Heart left ventricle (tissue), 16 donors: ENCODE results near the gene MKI67. TPM values are rescaled to one million over a fixed set of nuclear protein-coding genes. Genes with fewer than 3 reads are reported as not detected.

ENCODE experiments used
- ATAC-seq, 4 donors: fragments of 200-7000 bp; cut with Tn5 transposase; one replicate each; pipeline ENCODE4 v1.9.1; 2020 to 2022; ENCODE audit warnings: moderate library complexity in 4 of 4, mild to moderate bottlenecking in 3 of 4, moderate number of reproducible peaks in 1 of 4
- DNase-seq, 5 donors: peaks; one replicate each; pipeline ENCODE4 v3.0.0-alpha.2; 2020
- H3K27ac ChIP-seq, 12 donors: fragments of 200-600 bp; sonication (generic) in 4 of 12; one replicate each; pipeline versions ENCODE4 v1.5.0 to v1.8.0; 2016 to 2022; ENCODE audit warnings: mild to moderate bottlenecking in 2 of 12
- H3K27me3 ChIP-seq, 9 donors: fragments of 200-600 bp; sonication (generic) in 2 of 9; one replicate each; pipeline versions ENCODE4 v1.5.1 to v1.8.0; 2016 to 2022; ENCODE audit warnings: mild to moderate bottlenecking in 3 of 9
- H3K36me3 ChIP-seq, 9 donors: fragments of 200-600 bp; sonication (generic) in 2 of 9; one replicate each; pipeline versions ENCODE4 v1.5.0 to v1.8.0; 2018 to 2022; ENCODE audit warnings: mild to moderate bottlenecking in 2 of 9
- H3K4me1 ChIP-seq, 12 donors: fragments of 200-600 bp; sonication (generic) in 4 of 12; one replicate each; pipeline versions ENCODE4 v1.5.0 to v1.8.0; 2016 to 2022; ENCODE audit warnings: mild to moderate bottlenecking in 3 of 12
- H3K4me3 ChIP-seq, 12 donors: fragments of 200-600 bp; sonication (generic) in 4 of 12; one replicate each; pipeline versions ENCODE4 v1.5.0 to v1.8.0; 2017 to 2022; ENCODE audit warnings: mild to moderate bottlenecking in 9 of 12, moderate library complexity in 4 of 12
- H3K9me3 ChIP-seq, 12 donors: fragments of 200-600 bp; sonication (generic) in 4 of 12; one replicate each; pipeline versions ENCODE4 v1.5.0 to v1.8.0; 2016 to 2022; ENCODE audit warnings: mild to moderate bottlenecking in 1 of 12
- POLR2A ChIP-seq, 2 donors: fragments of 450-650 bp; IDR thresholded peaks; one replicate each; pipeline ENCODE4 v1.6.1; 2017; ENCODE audit warnings: antibody characterized with exemption in 2 of 2, mild to moderate bottlenecking in 2 of 2, moderate library complexity in 2 of 2
- WGBS, 4 donors: extraction: QIAGEN DNeasy Blood & Tissue Kit in 2 of 4; methylation state at CpG; one replicate each; pipeline versions ENCODE4 v1.1.5 to v1.1.7; 2013 to 2018; 5-methylcytosine and 5-hydroxymethylcytosine counted together
- intact Hi-C, 10 donors: fragments of 100-400 bp; cut with DNase I; formaldehyde crosslinking; loops; one replicate each; pipeline versions ENCODE4 v1.11.1 to v1.14.2; 2022
- polyA plus RNA-seq, 2 donors: library from polyadenylated mRNA; stranded (reverse); fragments of 200-250 nt; gene quantifications; one replicate each; pipeline ENCODE4 v1.2.3, GENCODE V29; 2013
- total RNA-seq, 9 donors: library from RNA; depleted of rRNA in 2 of 9; stranded (reverse); fragments of >200 nt in 2 of 9; fragmentation: NEBNext Ultra II Directional in 3 of 9; extraction: Animal tissue kit (Norgen Biotek cat#: 25700) in 3 of 9; gene quantifications; one replicate each; pipeline versions ENCODE4 v1.1.0 to v1.2.4, GENCODE V29; 2016 to 2023
- TF ChIP-seq, protein P1 (sequence below), 12 donors: fragments of 200-600 bp; sonication (generic) in 4 of 12; IDR thresholded peaks; one replicate each; pipeline versions ENCODE4 v1.5.0 to v1.8.0; 2018 to 2022; ENCODE audit warnings: antibody characterized with exemption in 12 of 12, mild to moderate bottlenecking in 5 of 12
- donor health status: ischemic (EF 13 %, LVEDD 7.1; RV severe dilation, severe dysfunction).
- donor health status: healthy with polysubstance abuse.
- donor health status: DM: no; HTN: yes; CAD: no.
- donor health status: DM: no; HTN: no; CAD: no.
- donor health status: ischemic (EF 25% LVEDD 6.9; RV normal size, moderate dysfunction).
- donor health status: ischemic (EF 25% LVEDD 5.7; RV mildly dilated, moderate dysfunction).
- donor health status: healthy.
- donor health status: DM: yes; HTN: yes; CAD: no.
- donor health status: ischemic (EF 35%, LVEDD 5.7; RV mildly dilated, moderate dysfunction).
- donor health status: nonischemic (EF 11% LVEDD 7.7; RV severe dilation, severe dysfunction).
- donor health status: DM: yes; HTN: yes; CAD: no.
- donor health status: PGD.
- donor health status: ischemic (EF 29% LVEDD 5.4; RV normal size, mild dysfunction).
- donor health status: nonischemic (EF 23%, LVEDD 6.1; RV moderate dilation, normal function).

The MKI67 gene
- total and polyA plus RNA-seq, 11 donors = 0.04 to 27.9 (median 0.52) TPM

DNA sequence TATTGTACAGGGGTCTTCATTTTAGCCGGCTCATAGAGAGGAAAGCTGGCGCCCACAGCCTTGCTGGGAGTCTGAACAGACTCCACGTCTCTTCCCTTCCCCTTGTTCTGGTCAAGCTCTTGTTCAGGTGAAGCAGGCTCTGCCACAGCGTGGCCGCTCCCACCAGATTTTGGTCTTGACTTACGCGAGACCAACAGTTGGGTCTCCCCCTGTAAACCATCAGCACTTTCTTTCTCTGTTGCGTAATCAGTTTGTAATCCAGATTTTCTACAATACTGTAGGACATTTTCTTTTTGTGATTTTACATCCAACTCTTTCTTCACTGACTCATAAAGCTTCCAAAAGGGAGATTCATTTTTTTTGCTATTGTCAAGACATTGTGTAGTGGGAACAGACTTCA is 10.9 kb downstream of the MKI67 start:
- Histone ChIP-seq H3K27ac (no peak overlapping the region), H3K36me3 (peaks cover 0 to 21% (median 0%) of the 10 kb centered on the region in 9 donors), H3K9me3 (no peaks in the 10 kb centered on the region), H3K4me3 (no peak overlapping the region), H3K27me3 (peaks cover 0 to 15% (median 0%) of the 10 kb centered on the region in 9 donors), H3K4me1 (no peaks in the 10 kb centered on the region)
- DNase-seq (no peak), ATAC-seq (no peak)
- WGBS, 4 donors = 96 to 98% (median 97%) methylated on average over 8 of the region's 8 CpGs
- TF ChIP-seq, protein P1, sequence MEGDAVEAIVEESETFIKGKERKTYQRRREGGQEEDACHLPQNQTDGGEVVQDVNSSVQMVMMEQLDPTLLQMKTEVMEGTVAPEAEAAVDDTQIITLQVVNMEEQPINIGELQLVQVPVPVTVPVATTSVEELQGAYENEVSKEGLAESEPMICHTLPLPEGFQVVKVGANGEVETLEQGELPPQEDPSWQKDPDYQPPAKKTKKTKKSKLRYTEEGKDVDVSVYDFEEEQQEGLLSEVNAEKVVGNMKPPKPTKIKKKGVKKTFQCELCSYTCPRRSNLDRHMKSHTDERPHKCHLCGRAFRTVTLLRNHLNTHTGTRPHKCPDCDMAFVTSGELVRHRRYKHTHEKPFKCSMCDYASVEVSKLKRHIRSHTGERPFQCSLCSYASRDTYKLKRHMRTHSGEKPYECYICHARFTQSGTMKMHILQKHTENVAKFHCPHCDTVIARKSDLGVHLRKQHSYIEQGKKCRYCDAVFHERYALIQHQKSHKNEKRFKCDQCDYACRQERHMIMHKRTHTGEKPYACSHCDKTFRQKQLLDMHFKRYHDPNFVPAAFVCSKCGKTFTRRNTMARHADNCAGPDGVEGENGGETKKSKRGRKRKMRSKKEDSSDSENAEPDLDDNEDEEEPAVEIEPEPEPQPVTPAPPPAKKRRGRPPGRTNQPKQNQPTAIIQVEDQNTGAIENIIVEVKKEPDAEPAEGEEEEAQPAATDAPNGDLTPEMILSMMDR (IDR thresholded peaks at IDR 0.05) = no peak
- no peak for TF ChIP-seq POLR2A (IDR thresholded peaks at IDR 0.05)
- intact Hi-C loops = no loop called here

DNA sequence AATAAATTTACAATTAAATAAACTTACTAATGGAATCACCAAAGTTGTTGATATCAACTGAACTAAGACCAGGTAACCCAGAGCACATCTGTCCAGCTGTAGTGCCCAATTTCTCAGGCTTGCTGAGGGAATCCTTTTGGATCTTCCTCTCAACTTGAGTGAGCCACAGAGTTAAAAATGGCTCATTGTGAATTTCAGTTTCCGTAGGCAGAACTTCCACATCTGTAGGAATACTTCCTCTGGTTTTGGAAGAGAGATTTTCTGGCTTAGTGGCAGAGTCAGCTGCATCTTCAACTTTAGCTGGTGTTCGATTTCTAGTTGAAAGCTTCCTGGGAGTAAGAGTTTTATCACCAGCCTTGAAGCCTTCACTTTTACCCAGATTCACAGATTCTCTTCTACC is 11.3 kb downstream of the MKI67 start:
- H3K36me3 ChIP-seq = peaks cover 0 to 24% (median 0%) of the 10 kb centered on the region in 9 donors
- H3K4me3 ChIP-seq = no peak overlapping the region
- H3K9me3 ChIP-seq = no peaks in the 10 kb centered on the region
- TF ChIP-seq, protein P1 (IDR thresholded peaks at IDR 0.05) = no peak
- no peak for TF ChIP-seq POLR2A (IDR thresholded peaks at IDR 0.05)
- WGBS, 4 donors = 87 to 93% (median 90%) methylated on average over 2 of the region's 2 CpGs
- no peak overlapping the region for H3K27ac ChIP-seq
- ATAC-seq = no peak
- no peaks in the 10 kb centered on the region for H3K4me1 ChIP-seq
- H3K27me3 ChIP-seq = peaks cover 0 to 15% (median 0%) of the 10 kb centered on the region in 9 donors
- no peak for DNase-seq
- intact Hi-C loops = no loop called here

DNA sequence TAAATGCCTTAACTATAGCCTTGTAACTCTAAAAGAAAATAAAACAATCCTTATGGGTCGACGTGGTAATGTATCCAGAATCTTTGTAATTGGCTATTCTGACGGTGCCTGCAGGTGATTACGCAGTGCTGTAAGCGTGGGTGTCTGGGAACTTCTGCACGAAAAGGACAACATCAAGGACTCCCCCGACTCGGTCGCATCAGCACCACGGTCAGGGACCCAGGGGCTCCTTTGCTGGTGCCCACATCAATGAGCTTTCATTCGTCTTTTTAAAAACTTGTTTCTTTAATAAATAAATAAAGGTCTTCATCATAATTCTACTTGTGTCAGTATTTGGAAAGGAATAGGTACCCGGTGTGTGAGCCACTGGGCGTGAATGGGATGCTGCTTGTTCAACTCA is 13.2 kb downstream of the MKI67 start:
- no peaks in the 10 kb centered on the region for H3K4me1 ChIP-seq
- ATAC-seq = no peak
- H3K4me3 ChIP-seq = no peak overlapping the region
- no peaks in the 10 kb centered on the region for H3K9me3 ChIP-seq
- peaks cover 0 to 3% (median 0%) of the 10 kb centered on the region in 9 donors for H3K27me3 ChIP-seq
- WGBS, 4 donors = 95 to 96% (median 96%) methylated on average over 13 of the region's 13 CpGs
- H3K36me3 ChIP-seq = peaks cover 0 to 42% (median 0%) of the 10 kb centered on the region in 9 donors
- H3K27ac ChIP-seq = no peak overlapping the region
- no peak for DNase-seq
- TF ChIP-seq, protein P1 (IDR thresholded peaks at IDR 0.05) = no peak
- TF ChIP-seq POLR2A (IDR thresholded peaks at IDR 0.05) = no peak
- intact Hi-C loops = no loop called here

DNA sequence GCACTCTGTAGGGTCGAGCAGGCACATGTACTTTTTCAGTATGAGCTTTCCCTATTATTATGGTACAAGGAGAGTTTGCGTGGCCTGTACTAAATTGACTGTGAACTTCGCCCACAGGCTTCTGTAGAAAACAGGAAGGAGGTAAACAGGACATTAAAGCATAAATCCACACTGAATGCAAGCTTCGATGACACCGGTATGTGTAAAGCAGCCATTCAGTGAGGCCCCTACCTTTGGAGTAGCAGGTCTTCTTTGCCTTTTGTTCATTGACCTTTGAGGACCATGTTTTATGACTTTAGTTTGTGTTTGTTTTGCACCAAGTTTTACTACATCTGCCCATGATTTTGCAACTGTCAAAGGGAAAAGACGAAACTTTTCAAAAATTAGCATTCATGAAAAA is 14.5 kb downstream of the MKI67 start:
- ATAC-seq (no peak), DNase-seq (no peak)
- 97 to 99% (median 98%) methylated on average over 6 of the region's 6 CpGs for WGBS, 4 donors
- TF ChIP-seq, protein P1 (IDR thresholded peaks at IDR 0.05) = no peak
- TF ChIP-seq POLR2A (IDR thresholded peaks at IDR 0.05) = no peak
- no peaks in the 10 kb centered on the region for H3K9me3 ChIP-seq
- peaks cover 0 to 54% (median 0%) of the 10 kb centered on the region in 9 donors for H3K36me3 ChIP-seq
- H3K4me3 ChIP-seq = no peak overlapping the region
- H3K4me1 ChIP-seq = no peaks in the 10 kb centered on the region
- intact Hi-C loops = no loop called here
- no peaks in the 10 kb centered on the region for H3K27me3 ChIP-seq
- no peak overlapping the region for H3K27ac ChIP-seq
